IPS DF 19.7 (cell line): ENCODE data around the gene C14orf132.
"Not testable (repeated sequence)": the region's sequence is repeated elsewhere in the genome, so short reads cannot be mapped to it uniquely, and the experiment has no call there.

Experiments
- DNase-seq: peaks from one replicate; pipeline ENCODE4 v3.0.0-alpha.2; 2013; ENCODE audit warnings: low read depth, low spot score

The C14orf132 gene

DNA sequence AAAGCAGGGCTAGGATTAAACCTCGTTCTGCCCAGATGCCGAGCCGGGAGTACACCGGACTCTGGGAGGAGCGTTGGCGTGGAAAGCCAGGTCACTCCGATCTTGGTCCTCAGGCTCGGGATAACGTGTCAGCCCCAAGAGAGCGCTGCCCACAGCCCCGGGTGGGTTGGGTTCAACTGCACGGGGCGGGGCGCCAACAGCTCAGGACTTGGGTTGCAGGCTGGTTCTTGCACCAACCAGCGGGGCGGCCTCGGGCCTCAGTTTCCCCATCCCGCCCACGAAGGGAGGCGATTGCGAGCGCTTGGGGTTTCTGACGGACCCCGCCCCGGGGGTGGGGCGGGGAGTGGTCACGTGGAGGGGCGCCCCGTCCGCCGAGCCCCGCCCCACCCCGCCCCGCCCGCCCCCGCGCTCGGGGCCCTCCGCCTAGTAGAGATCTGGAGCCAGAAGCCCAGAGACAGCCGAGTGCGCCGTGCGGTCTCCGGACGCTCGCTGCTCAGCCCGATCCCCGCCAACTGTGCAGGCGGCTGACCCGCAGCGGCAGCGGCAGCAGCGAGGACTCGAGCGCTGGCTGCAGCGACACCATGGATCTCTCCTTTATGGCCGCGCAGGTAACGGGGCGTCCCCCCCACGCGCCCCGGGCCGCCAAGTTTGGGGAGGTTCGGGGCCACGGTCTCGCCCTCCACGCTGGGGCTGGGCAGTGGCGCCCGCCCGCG lies at the start of gene C14orf132:
TSS of gene C14orf132 (plus strand) at position 443 of the 713 bp plus-strand sequence. CDS start at position 582, 139 bp downstream.
- DNase-seq = no peak

DNA sequence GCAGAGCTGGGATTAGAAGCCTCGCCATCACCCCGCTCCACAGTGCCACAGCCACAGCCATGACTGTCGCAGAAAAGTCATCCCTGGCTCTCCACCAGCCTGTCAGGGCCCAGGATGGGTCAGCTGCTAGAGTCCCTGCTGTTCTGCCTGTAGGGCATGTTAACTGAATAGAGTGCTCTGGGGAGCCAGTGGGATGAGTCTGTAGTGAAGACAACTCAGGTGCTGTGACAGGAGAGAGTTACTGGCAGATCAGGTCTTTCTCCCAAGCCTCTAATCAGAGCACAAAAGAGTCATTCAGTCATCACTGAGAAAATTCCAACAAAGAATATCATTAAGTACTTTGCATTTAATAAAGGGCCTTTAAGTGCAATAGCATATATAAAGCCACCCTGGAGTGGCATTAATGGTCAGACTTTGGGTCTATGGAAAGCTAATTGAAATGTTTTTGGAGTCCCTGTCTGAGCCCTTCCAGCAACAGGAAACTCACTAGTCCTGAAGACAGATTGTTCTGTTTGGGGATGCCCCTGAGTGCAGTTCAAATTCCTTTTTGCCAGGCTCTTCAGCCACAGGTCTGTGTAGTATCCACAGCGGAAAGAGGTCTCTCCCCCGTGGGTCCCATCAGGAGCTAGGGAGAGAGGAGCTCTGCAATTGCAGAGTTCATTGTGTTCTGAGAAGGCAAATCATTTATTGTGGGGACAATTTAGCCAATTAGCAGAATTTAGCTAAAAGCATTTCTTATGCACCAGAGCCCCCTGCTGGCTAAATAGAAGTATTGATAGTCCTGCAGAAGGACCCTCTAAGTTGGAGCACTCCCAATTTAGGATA lies 45.2 kb upstream of the C14orf132 start:
- DNase-seq = peak; percentile 56

DNA sequence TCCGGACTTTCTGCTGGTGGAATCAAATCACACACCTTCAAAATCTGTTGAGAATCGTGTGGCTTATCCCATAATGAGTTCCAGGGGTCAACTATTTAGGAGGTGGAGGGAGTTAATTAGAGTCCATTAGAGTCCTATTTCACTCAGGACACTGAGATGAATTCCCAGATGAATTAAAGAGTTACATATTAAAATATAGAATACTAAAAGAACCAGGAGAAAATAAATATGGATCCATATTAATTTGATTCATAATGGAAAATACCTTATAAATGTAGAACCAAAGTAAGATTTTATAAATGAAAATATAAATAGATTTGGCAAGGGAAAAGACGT lies 44.6 kb upstream of the C14orf132 start:
- DNase-seq = no peak

- DNase-seq = no peak
These were observed 40.5 kb upstream of the C14orf132 start for GRCh38 chr14:95998656-95999055.

DNA sequence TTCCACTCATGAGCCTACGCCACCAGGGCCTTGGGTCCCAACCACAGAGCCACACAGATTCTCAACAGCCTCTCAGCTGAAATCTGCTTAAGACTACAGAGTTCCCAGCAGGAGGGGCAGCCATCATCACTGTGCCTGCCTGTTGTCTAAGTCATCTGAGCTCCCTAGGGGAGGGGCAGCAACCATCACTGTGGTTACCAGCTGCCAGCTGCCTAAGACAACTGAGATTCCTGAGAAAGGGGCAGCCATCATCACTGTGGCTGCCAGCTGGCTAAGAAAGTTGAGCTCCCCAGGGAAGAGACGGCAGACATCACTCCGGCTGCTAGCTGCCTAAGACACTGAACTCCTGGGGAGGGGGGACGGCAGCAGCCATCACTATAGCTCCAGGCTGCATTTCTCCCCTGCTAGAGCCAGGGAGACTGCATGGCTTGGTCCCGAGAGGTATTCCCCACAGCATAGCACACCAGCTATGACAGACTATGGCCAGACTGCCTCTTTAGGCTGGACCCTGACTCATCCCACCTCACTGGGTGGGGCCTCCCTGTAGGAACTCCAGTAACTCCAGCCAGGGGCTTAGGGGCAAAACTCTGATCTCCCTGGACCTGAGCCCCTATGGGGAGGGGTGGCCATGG lies 37.2 kb upstream of the C14orf132 start:
- DNase-seq = no peak

- no peak for DNase-seq
These were observed 36.7 kb upstream of the C14orf132 start for GRCh38 chr14:96002498-96002884.

GRCh38 chr14:96011131-96011530 lies 28.0 kb upstream of the C14orf132 start:
- no peak for DNase-seq

- no peak for DNase-seq
These were observed 27.6 kb upstream of the C14orf132 start for GRCh38 chr14:96011607-96012006.

- not testable (repeated sequence) for DNase-seq
These were observed 26.4 kb upstream of the C14orf132 start for GRCh38 chr14:96012757-96013156.

GRCh38 chr14:96014176-96014575 lies 25.0 kb upstream of the C14orf132 start:
- no peak for DNase-seq

GRCh38 chr14:96016501-96017160 lies 22.5 kb upstream of the C14orf132 start:
- no peak for DNase-seq

- no peak for DNase-seq
These were observed 21.3 kb upstream of the C14orf132 start for GRCh38 chr14:96017882-96018281.

DNA sequence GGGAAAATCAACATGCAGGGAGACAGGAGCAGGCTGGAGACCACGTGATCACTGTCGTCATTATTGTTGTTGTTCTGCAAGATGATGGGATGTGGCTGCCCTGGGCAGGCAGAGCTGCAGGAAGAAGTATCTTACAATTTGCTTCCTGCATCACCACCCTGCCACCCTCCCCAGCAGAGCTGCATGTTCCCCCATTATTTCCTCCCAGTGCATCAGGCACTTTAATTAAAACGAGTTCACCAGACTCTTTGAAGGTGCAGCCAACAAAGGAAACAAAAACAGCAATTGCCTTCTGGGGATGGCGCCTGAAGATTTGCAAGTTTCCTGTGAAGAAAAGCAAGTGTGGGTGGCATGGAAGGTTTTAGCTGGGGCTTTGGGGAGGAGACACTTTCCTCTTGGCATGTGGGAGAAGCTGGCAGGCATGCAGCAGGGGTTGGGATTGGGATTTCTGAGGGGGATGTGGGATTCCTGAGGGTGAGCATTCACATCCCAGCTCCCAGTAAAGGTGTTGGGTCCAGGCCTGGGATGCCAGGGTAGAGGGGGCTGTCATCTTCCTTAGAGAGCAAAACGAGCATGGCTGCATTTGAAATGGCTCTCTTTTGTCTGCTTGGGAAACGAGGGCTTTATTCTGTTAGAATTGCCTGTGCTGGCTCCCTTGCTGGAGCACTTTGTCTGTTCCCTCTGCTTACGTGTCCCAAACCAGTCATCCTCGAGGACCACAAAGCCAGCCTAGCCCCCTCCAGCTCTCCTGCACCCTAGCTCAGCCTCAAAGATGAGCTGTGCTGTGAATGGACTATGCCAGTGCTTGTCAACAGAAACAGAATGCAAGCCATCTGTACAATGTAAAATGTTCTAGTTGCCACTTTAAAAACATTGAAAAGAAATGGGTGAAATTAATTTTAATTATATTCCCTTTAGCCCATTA lies 11.5 kb upstream of the C14orf132 start:
- no peak for DNase-seq

DNA sequence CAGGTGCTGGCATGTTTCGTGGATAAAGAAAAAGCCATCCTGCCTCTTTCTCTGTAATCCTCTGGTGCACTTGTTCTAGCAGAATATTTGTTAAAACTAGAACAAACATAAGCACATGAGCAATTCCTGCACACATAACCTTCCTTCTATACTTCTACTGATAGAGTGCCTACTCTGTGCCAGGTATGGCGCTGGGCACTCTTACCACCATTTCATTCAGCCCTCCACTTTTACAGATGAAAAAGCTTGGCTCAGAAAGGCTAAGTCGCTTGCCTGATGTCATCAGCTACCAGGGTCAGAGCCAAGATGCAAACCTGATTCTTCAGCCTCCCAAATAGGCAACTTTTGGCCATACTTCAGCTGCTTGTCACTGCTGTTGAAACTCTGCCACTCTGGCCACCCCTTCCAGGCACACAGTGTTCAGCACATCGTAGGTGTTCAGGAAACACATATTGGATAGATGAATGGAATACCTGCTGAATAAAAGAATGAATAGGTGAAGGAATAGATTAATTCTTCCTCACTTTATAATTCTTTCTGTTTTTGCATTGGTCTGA lies 10.0 kb upstream of the C14orf132 start:
- no peak for DNase-seq

- no peak for DNase-seq
These were observed 8.9 kb upstream of the C14orf132 start for GRCh38 chr14:96030108-96030760.

GRCh38 chr14:96031691-96032090 lies 7.5 kb upstream of the C14orf132 start:
- no peak for DNase-seq

GRCh38 chr14:96035456-96035855 lies 3.7 kb upstream of the C14orf132 start:
- no peak for DNase-seq

DNA sequence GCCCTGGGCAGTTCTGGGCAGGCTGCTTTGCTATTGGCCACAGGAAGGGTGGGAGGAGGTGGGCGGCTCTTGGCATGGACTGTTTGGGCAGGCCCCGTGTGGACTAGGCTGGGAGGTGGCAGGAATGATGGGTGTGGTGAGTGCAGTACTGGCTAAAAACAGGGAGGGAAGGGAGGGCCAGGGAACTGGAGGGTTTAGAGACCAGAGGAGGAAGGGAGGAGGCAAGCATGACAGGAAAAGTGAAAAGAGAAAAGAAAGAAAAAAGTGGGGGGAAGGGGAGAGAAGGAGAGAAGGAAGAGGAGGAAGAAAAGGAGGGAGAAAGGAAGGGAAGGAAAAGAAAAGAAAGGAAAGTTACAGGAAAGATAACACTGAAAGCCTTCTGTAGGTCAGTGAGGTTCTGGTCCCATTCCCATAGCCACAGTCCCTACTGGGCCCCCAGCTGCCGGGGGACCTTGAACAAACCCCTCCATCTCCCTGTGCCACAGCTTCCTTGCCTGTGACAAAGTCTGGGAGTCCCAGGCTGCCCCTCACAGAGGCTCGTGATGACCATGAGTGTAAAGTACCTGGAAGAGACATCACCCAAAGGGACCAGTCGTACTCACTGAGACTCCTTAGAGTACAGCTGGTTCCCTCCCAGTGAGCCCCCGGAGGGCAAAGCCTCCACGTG lies 1.1 kb upstream of the C14orf132 start:
- DNase-seq = no peak

- DNase-seq = no peak
These were observed 623 bp upstream of the C14orf132 start for GRCh38 chr14:96038558-96038919.
